GM15510 (cell line): Measurements from ENCODE around the gene KLF5.
A peak's percentile ranks its signal among the peaks of the same experiment; 100 is the strongest.

ENCODE experiments used
- POLR2A ChIP-seq: IDR thresholded peaks from 3 replicates; pipeline ENCODE4 v1.6.1; 2011; ENCODE audit warnings: borderline replicate concordance; ENCODE audit not compliant: insufficient read length; ENCODE audit errors: extremely low read depth

The KLF5 gene

GRCh38 chr13:73058736-73059459, at the start of gene KLF5:
Gene KLF5, plus strand, starts transcription at chr13:73059005. Its CDS starts 323 bp downstream, at chr13:73059328.
- TF ChIP-seq POLR2A, result peak; percentile 66

- no peak for TF ChIP-seq POLR2A
Measured at GRCh38 chr13:73011751-73012150, 47.1 kb upstream of the KLF5 start.

- TF ChIP-seq POLR2A, result no peak
Measured at GRCh38 chr13:73015805-73016204, 43.0 kb upstream of the KLF5 start.

GRCh38 chr13:73018336-73018735, 40.5 kb upstream of the KLF5 start:
- TF ChIP-seq POLR2A, result no peak

- TF ChIP-seq POLR2A, result no peak
Measured at GRCh38 chr13:73025217-73026012, 33.4 kb upstream of the KLF5 start.

GRCh38 chr13:73034901-73035300, 23.9 kb upstream of the KLF5 start:
- no peak for TF ChIP-seq POLR2A

GRCh38 chr13:73035660-73036059, 23.1 kb upstream of the KLF5 start:
- no peak for TF ChIP-seq POLR2A

- TF ChIP-seq POLR2A, result no peak
Measured at GRCh38 chr13:73036566-73036965, 22.2 kb upstream of the KLF5 start.

- TF ChIP-seq POLR2A, result no peak
Measured at GRCh38 chr13:73038064-73038463, 20.7 kb upstream of the KLF5 start.

GRCh38 chr13:73039201-73040108, 19.4 kb upstream of the KLF5 start:
- TF ChIP-seq POLR2A, result no peak

GRCh38 chr13:73040484-73040883, 18.3 kb upstream of the KLF5 start:
- no peak for TF ChIP-seq POLR2A

- no peak for TF ChIP-seq POLR2A
Measured at GRCh38 chr13:73040968-73041596, 17.7 kb upstream of the KLF5 start.

- no peak for TF ChIP-seq POLR2A
Measured at GRCh38 chr13:73045031-73045430, 13.8 kb upstream of the KLF5 start.

- TF ChIP-seq POLR2A, result no peak
Measured at GRCh38 chr13:73054712-73055111, 4.1 kb upstream of the KLF5 start.
